NAMALWA (cell line): ENCODE results near the gene CACNA2D3.

Source experiments
- DNase-seq: peaks from one replicate; pipeline ENCODE4 v3.0.0-alpha.2; 2015; ENCODE audit warnings: low spot score

The CACNA2D3 gene

GRCh38 chr3:54341811-54342210 is 219.5 kb downstream of the CACNA2D3 start:
- DNase-seq, result no peak

- peak; percentile 2 for DNase-seq
Observed at GRCh38 chr3:54342676-54343075, 220.3 kb downstream of the CACNA2D3 start.

GRCh38 chr3:54343495-54343894 is 221.1 kb downstream of the CACNA2D3 start:
- no peak for DNase-seq

GRCh38 chr3:54344601-54345231 is 222.4 kb downstream of the CACNA2D3 start:
- no peak for DNase-seq

- DNase-seq, result no peak
Observed at GRCh38 chr3:54345847-54346375, 223.6 kb downstream of the CACNA2D3 start.

- no peak for DNase-seq
Observed at GRCh38 chr3:54347060-54347459, 224.7 kb downstream of the CACNA2D3 start.

GRCh38 chr3:54347933-54348332 is 225.6 kb downstream of the CACNA2D3 start:
- DNase-seq, result no peak

GRCh38 chr3:54349231-54349652 is 226.9 kb downstream of the CACNA2D3 start:
- DNase-seq, result no peak

- no peak for DNase-seq
Observed at GRCh38 chr3:54349691-54350090, 227.3 kb downstream of the CACNA2D3 start.

- DNase-seq, result no peak
Observed at GRCh38 chr3:54353546-54353945, 231.2 kb downstream of the CACNA2D3 start.

- no peak for DNase-seq
Observed at GRCh38 chr3:54353946-54354345, 231.6 kb downstream of the CACNA2D3 start.

GRCh38 chr3:54355800-54356199 is 233.4 kb downstream of the CACNA2D3 start:
- DNase-seq, result no peak

- no peak for DNase-seq
Observed at GRCh38 chr3:54356261-54357045, 234.1 kb downstream of the CACNA2D3 start.

- no peak for DNase-seq
Observed at GRCh38 chr3:54357301-54357700, 234.9 kb downstream of the CACNA2D3 start.

GRCh38 chr3:54358316-54358715 is 236.0 kb downstream of the CACNA2D3 start:
- no peak for DNase-seq

- no peak for DNase-seq
Observed at GRCh38 chr3:54358969-54359694, 236.8 kb downstream of the CACNA2D3 start.

GRCh38 chr3:54360320-54360719 is 238.0 kb downstream of the CACNA2D3 start:
- DNase-seq, result no peak

- no peak for DNase-seq
Observed at GRCh38 chr3:54361746-54362283, 239.5 kb downstream of the CACNA2D3 start.

- DNase-seq, result no peak
Observed at GRCh38 chr3:54366007-54366750, 243.8 kb downstream of the CACNA2D3 start.

GRCh38 chr3:54366839-54367238 is 244.5 kb downstream of the CACNA2D3 start:
- no peak for DNase-seq

GRCh38 chr3:54372232-54372631 is 249.9 kb downstream of the CACNA2D3 start:
- DNase-seq, result no peak
